ENCODE results near the gene ATOH8. TPM values are rescaled to one million over a fixed set of nuclear protein-coding genes. Genes with fewer than 3 reads are reported as not detected.
A peak's percentile ranks its signal among the peaks of the same experiment; 100 is the strongest.

The ATOH8 gene
- total RNA-seq, 1 donor from 2014 or later = 9.0 TPM

- no peak for DNase-seq
- peaks cover 4% of the 10 kb centered on the region for H3K9me3 Mint-ChIP-seq (ENCODE audit: unreplicated experiment)
- no peaks in the 10 kb centered on the region for H3K36me3 Mint-ChIP-seq (ENCODE audit: unreplicated experiment)
- H3K27ac Mint-ChIP-seq (ENCODE audit: unreplicated experiment) = no peak overlapping the region
- TF ChIP-seq CTCF (IDR thresholded peaks at IDR 0.05; ENCODE audit: partially characterized antibody, unreplicated experiment) = no peak
- peaks cover 4% of the 10 kb centered on the region for H3K27me3 Mint-ChIP-seq (ENCODE audit: unreplicated experiment)
- no peak overlapping the region for H3K4me3 Mint-ChIP-seq (ENCODE audit: unreplicated experiment)
- peaks cover 21% of the 10 kb centered on the region for H3K4me1 Mint-ChIP-seq (ENCODE audit: low read depth, unreplicated experiment)
Measured at GRCh38 chr2:85728342-85728741, 25.4 kb upstream of the ATOH8 start.

- Mint-ChIP-seq H3K27me3 (ENCODE audit: unreplicated experiment) (peaks cover 4% of the 10 kb centered on the region), H3K27ac (ENCODE audit: unreplicated experiment) (no peak overlapping the region), H3K9me3 (ENCODE audit: unreplicated experiment) (peaks cover 4% of the 10 kb centered on the region), H3K4me3 (ENCODE audit: unreplicated experiment) (no peak overlapping the region), H3K4me1 (ENCODE audit: low read depth, unreplicated experiment) (peaks cover 19% of the 10 kb centered on the region), H3K36me3 (ENCODE audit: unreplicated experiment) (no peaks in the 10 kb centered on the region)
- TF ChIP-seq CTCF (IDR thresholded peaks at IDR 0.05; ENCODE audit: partially characterized antibody, unreplicated experiment) = peak; percentile 89
- DNase-seq = peak; percentile 95
Measured at GRCh38 chr2:85728883-85729824, 24.6 kb upstream of the ATOH8 start.

- Mint-ChIP-seq H3K4me1 (ENCODE audit: low read depth, unreplicated experiment) (peaks cover 12% of the 10 kb centered on the region), H3K27ac (ENCODE audit: unreplicated experiment) (no peak overlapping the region), H3K36me3 (ENCODE audit: unreplicated experiment) (no peaks in the 10 kb centered on the region), H3K9me3 (ENCODE audit: unreplicated experiment) (peaks cover 4% of the 10 kb centered on the region), H3K4me3 (ENCODE audit: unreplicated experiment) (no peak overlapping the region), H3K27me3 (ENCODE audit: unreplicated experiment) (peaks cover 8% of the 10 kb centered on the region)
- TF ChIP-seq CTCF (IDR thresholded peaks at IDR 0.05; ENCODE audit: partially characterized antibody, unreplicated experiment) = no peak
- DNase-seq = no peak
Measured at GRCh38 chr2:85729825-85730510, 23.8 kb upstream of the ATOH8 start.

- DNase-seq = no peak
- Mint-ChIP-seq H3K27me3 (ENCODE audit: unreplicated experiment) (peaks cover 8% of the 10 kb centered on the region), H3K36me3 (ENCODE audit: unreplicated experiment) (no peaks in the 10 kb centered on the region), H3K4me3 (ENCODE audit: unreplicated experiment) (no peak overlapping the region), H3K27ac (ENCODE audit: unreplicated experiment) (no peak overlapping the region), H3K9me3 (ENCODE audit: unreplicated experiment) (no peaks in the 10 kb centered on the region), H3K4me1 (ENCODE audit: low read depth, unreplicated experiment) (peaks cover 8% of the 10 kb centered on the region)
- no peak for TF ChIP-seq CTCF (IDR thresholded peaks at IDR 0.05; ENCODE audit: partially characterized antibody, unreplicated experiment)
Measured at GRCh38 chr2:85730686-85731230, 23.0 kb upstream of the ATOH8 start.

Data from glutamatergic neuron (in vitro differentiated cells).